Neural cell (in vitro differentiated cells): ENCODE results near the gene TTLL5. TPM values are rescaled to one million over a fixed set of nuclear protein-coding genes. Genes with fewer than 3 reads are reported as not detected.
"Not testable (repeated sequence)": the region's sequence is repeated elsewhere in the genome, so short reads cannot be mapped to it uniquely, and the experiment has no call there.

ENCODE experiments used
- H2AFZ ChIP-seq: fragments of 200-600, 300-800 bp; sonication (generic), shearing (Covaris generic); 2 replicates; pipeline ENCODE4 v1.6.0; 2014; ENCODE audit warnings: low read depth, mild to moderate bottlenecking, antibody characterized with exemption, low read length, moderate library complexity
- H3F3A ChIP-seq: fragments of 200-600 bp; shearing (Covaris generic); 2 replicates; pipeline ENCODE4 v1.6.1; 2016; ENCODE audit warnings: mild to moderate bottlenecking, moderate library complexity, mixed read lengths, antibody characterized with exemption, low read length; ENCODE audit not compliant: insufficient read depth, poor library complexity, severe bottlenecking
- H3K27ac ChIP-seq: fragments of 200-600, 300-800 bp; sonication (generic), shearing (Covaris generic); 2 replicates; pipeline ENCODE4 v1.5.1; 2014; ENCODE audit warnings: mild to moderate bottlenecking, low read length, moderate library complexity
- H3K27me3 ChIP-seq: fragments of 300-800, 200-600 bp; sonication (generic), shearing (Covaris generic); 2 replicates; pipeline ENCODE4 v1.6.0; 2014; ENCODE audit warnings: mild to moderate bottlenecking, low read depth, low read length, moderate library complexity; ENCODE audit not compliant: insufficient read depth
- H3K36me3 ChIP-seq: fragments of 300-800, 200-600 bp; sonication (generic), shearing (Covaris generic); 2 replicates; pipeline ENCODE4 v1.5.1; 2014; ENCODE audit warnings: mild to moderate bottlenecking, antibody characterized with exemption, low read length, moderate library complexity; ENCODE audit not compliant: insufficient read depth
- H3K4me2 ChIP-seq: fragments of 300-800, 200-600 bp; sonication (generic), shearing (Covaris generic); 2 replicates; pipeline ENCODE4 v1.6.0; 2014; ENCODE audit warnings: mild to moderate bottlenecking, low read length
- H3K4me3 ChIP-seq: fragments of 300-800, 200-600 bp; sonication (generic), shearing (Covaris generic); 2 replicates; pipeline ENCODE4 v1.5.1; 2014; ENCODE audit warnings: mild to moderate bottlenecking, low read length, moderate library complexity
- H3K79me2 ChIP-seq: fragments of 200-600 bp; shearing (Covaris generic); replicated peaks from 2 replicates; pipeline ENCODE4 v1.6.0; 2014; ENCODE audit warnings: mild to moderate bottlenecking, low read length, moderate library complexity; ENCODE audit not compliant: insufficient read depth
- H3K9ac ChIP-seq: fragments of 300-800, 200-600 bp; sonication (generic), shearing (Covaris generic); 2 replicates; pipeline ENCODE4 v1.6.1; 2016; ENCODE audit warnings: mild to moderate bottlenecking, low read length, mixed read lengths
- H3K9me2 ChIP-seq: fragments of 200-600 bp; shearing (Covaris generic); 2 replicates; pipeline ENCODE4 v1.6.1; 2016; ENCODE audit warnings: mild to moderate bottlenecking, low read length, mixed read lengths; ENCODE audit not compliant: insufficient read depth
- H3K9me3 ChIP-seq: fragments of 200-600, 300-800 bp; sonication (generic), shearing (Covaris generic); 2 replicates; pipeline ENCODE4 v1.6.1; 2016; ENCODE audit warnings: mild to moderate bottlenecking, mixed run types, low read length, moderate library complexity, mixed read lengths
- H4K20me1 ChIP-seq: fragments of 200-600 bp; shearing (Covaris generic); 2 replicates; pipeline ENCODE4 v1.6.1; 2016; ENCODE audit warnings: mild to moderate bottlenecking, mixed run types; ENCODE audit not compliant: insufficient read depth
- CTCF ChIP-seq: fragments of 450-650 bp; IDR thresholded peaks from 2 replicates; pipeline ENCODE4 v1.5.1; 2014; ENCODE audit warnings: antibody characterized with exemption, mild to moderate bottlenecking, moderate library complexity; ENCODE audit not compliant: poor library complexity, severe bottlenecking
- EZH2 ChIP-seq: fragments of 200-600, 300-800 bp; shearing (Covaris generic), sonication (generic); IDR thresholded peaks from 2 replicates; pipeline ENCODE4 v1.6.1; 2014; ENCODE audit warnings: antibody characterized with exemption, low read length, borderline replicate concordance, mild to moderate bottlenecking; ENCODE audit not compliant: insufficient read depth, poor library complexity, severe bottlenecking
- POLR2AphosphoS5 ChIP-seq: IDR thresholded peaks from 2 replicates; pipeline ENCODE4 v1.6.1; 2012
- RAD21 ChIP-seq: fragments of 450-650 bp; conservative IDR thresholded peaks from 2 replicates; pipeline ENCODE4 v1.6.1; 2014; ENCODE audit warnings: antibody characterized with exemption, mild to moderate bottlenecking, moderate library complexity
- REST ChIP-seq: IDR thresholded peaks from 2 replicates; pipeline ENCODE4 v1.6.1; 2012; ENCODE audit warnings: borderline replicate concordance
- SMC3 ChIP-seq: fragments of 450-650 bp; conservative IDR thresholded peaks from 2 replicates; pipeline ENCODE4 v1.6.1; 2014; ENCODE audit warnings: antibody characterized with exemption, mild to moderate bottlenecking, moderate library complexity; ENCODE audit not compliant: poor library complexity
- TAF1 ChIP-seq: IDR thresholded peaks from 2 replicates; pipeline ENCODE4 v1.6.1; 2012; ENCODE audit warnings: low read depth
- polyA plus RNA-seq: library from polyadenylated mRNA; depleted of rRNA; stranded (reverse); fragments of >200 nt; gene quantifications from 2 replicates; pipeline ENCODE4 v1.2.3, GENCODE V29; 2014

The TTLL5 gene
- polyA plus RNA-seq, 1 donor from 2014 or later: 8.2 TPM

GRCh38 chr14:75690010-75690409 lies 29.0 kb downstream of the TTLL5 start:
- H3F3A ChIP-seq: no peaks in the 10 kb centered on the region
- no peaks in the 10 kb centered on the region for H3K36me3 ChIP-seq
- no peak overlapping the region for H3K4me3 ChIP-seq
- no peak overlapping the region for H3K4me2 ChIP-seq
- no peaks in the 10 kb centered on the region for H4K20me1 ChIP-seq
- no peak overlapping the region for H3K9ac ChIP-seq
- H3K9me2 ChIP-seq: no peaks in the 10 kb centered on the region
- H3K27me3 ChIP-seq: no peaks in the 10 kb centered on the region
- no peak overlapping the region for H2AFZ ChIP-seq
- TF ChIP-seq REST (no peak), RAD21 (no peak), EZH2 (no peak), SMC3 (no peak), CTCF (no peak), TAF1 (no peak), POLR2AphosphoS5 (no peak)
- no peaks in the 10 kb centered on the region for H3K79me2 ChIP-seq
- H3K27ac ChIP-seq: no peak overlapping the region
- H3K9me3 ChIP-seq: no peaks in the 10 kb centered on the region

- not testable (repeated sequence) for H3K9me3 ChIP-seq, H3K4me3 ChIP-seq, H3K27me3 ChIP-seq, H2AFZ ChIP-seq, H3K79me2 ChIP-seq, H3K36me3 ChIP-seq, H3K9ac ChIP-seq, H3K9me2 ChIP-seq, H3F3A ChIP-seq, H4K20me1 ChIP-seq, H3K27ac ChIP-seq, H3K4me2 ChIP-seq
Measured at GRCh38 chr14:75695025-75695424, 34.0 kb downstream of the TTLL5 start.

GRCh38 chr14:75697386-75697785 lies 36.3 kb downstream of the TTLL5 start:
- no peak for TF ChIP-seq EZH2
- TF ChIP-seq RAD21: no peak
- TF ChIP-seq CTCF: no peak
- TF ChIP-seq SMC3: no peak
- no peak for TF ChIP-seq POLR2AphosphoS5
- no peak for TF ChIP-seq TAF1
- Histone ChIP-seq H2AFZ (no peak overlapping the region), H3K4me2 (no peak overlapping the region), H3K27me3 (no peaks in the 10 kb centered on the region), H4K20me1 (no peaks in the 10 kb centered on the region), H3F3A (no peaks in the 10 kb centered on the region), H3K79me2 (no peaks in the 10 kb centered on the region), H3K9ac (no peak overlapping the region), H3K4me3 (no peak overlapping the region), H3K9me3 (no peaks in the 10 kb centered on the region), H3K36me3 (no peaks in the 10 kb centered on the region), H3K27ac (no peak overlapping the region), H3K9me2 (no peaks in the 10 kb centered on the region)
